Tibial nerve (tissue), 3 donors: ENCODE results near the gene MYH7.

ENCODE experiments used
- CTCF ChIP-seq, 5 experiments: fragments of 200-600 bp in 3 of 5; fragments of 450-650 bp in 2 of 5; sonication (generic) in 3 of 5; IDR thresholded peaks; one replicate each; pipeline ENCODE4 v1.5.1; 2016 to 2019; ENCODE audit warnings: antibody characterized with exemption in 5 of 5, mild to moderate bottlenecking in 3 of 5, moderate library complexity in 2 of 5
- POLR2A ChIP-seq, 2 donors: fragments of 450-650 bp; IDR thresholded peaks; one replicate each; pipeline ENCODE4 v1.6.1; 2017; ENCODE audit warnings: antibody characterized with exemption in 2 of 2, mild to moderate bottlenecking in 2 of 2, moderate library complexity in 2 of 2

GRCh38 chr14:23413681-23414080, 21.8 kb downstream of the MYH7 start:
- TF ChIP-seq CTCF (IDR thresholded peaks at IDR 0.05) (no peak), POLR2A (IDR thresholded peaks at IDR 0.05) (no peak)
